Mesenchymal stem cell (in vitro differentiated cells and primary cell): ENCODE results near the gene NOP9.

Experiments
- DNase-seq: peaks from one replicate; pipeline ENCODE4 v3.0.0-alpha.2; 2013
- H2AFZ ChIP-seq: one replicate; pipeline ENCODE4 v1.6.1; 2013; ENCODE audit warnings: low read depth, mild to moderate bottlenecking, control low read depth, inconsistent platforms, low read length, moderate library complexity
- H2AK5ac ChIP-seq: 2 replicates; pipeline ENCODE4 v1.6.1; 2013; ENCODE audit warnings: low read length, moderate library complexity, mild to moderate bottlenecking, inconsistent platforms; ENCODE audit not compliant: severe bottlenecking
- H2BK120ac ChIP-seq: one replicate; pipeline ENCODE4 v1.6.1; 2013; ENCODE audit warnings: low read depth, mild to moderate bottlenecking, inconsistent platforms, low read length, moderate library complexity
- H2BK12ac ChIP-seq, 2 experiments: one replicate each; pipeline ENCODE4 v1.6.1; 2013; ENCODE audit warnings: inconsistent platforms in 2 of 2, low read length in 2 of 2, mild to moderate bottlenecking in 2 of 2, moderate library complexity in 2 of 2, control low read depth in 1 of 2
- H2BK15ac ChIP-seq: one replicate; pipeline ENCODE4 v1.6.1; 2013; ENCODE audit warnings: mild to moderate bottlenecking, low read depth, inconsistent platforms; ENCODE audit not compliant: poor library complexity, severe bottlenecking
- H2BK5ac ChIP-seq: 2 replicates; pipeline ENCODE4 v1.6.1; 2013; ENCODE audit warnings: low read depth, mild to moderate bottlenecking, low read length, control low read depth, inconsistent platforms; ENCODE audit not compliant: poor library complexity, severe bottlenecking
- H3K14ac ChIP-seq, 2 experiments: one replicate each; pipeline ENCODE4 v1.6.1; 2013; ENCODE audit warnings: inconsistent platforms in 2 of 2, low read length in 2 of 2, control low read depth in 1 of 2, mild to moderate bottlenecking in 1 of 2, moderate library complexity in 1 of 2
- H3K18ac ChIP-seq, 2 experiments: one replicate each; pipeline ENCODE4 v1.6.1; 2013; ENCODE audit warnings: inconsistent platforms in 2 of 2, low read length in 2 of 2, control low read depth in 1 of 2, low read depth in 1 of 2, mild to moderate bottlenecking in 1 of 2
- H3K23ac ChIP-seq, 2 experiments: one replicate each; pipeline ENCODE4 v1.6.1; 2013; ENCODE audit warnings: inconsistent platforms in 2 of 2, low read length in 2 of 2, mild to moderate bottlenecking in 2 of 2, moderate library complexity in 2 of 2, control low read depth in 1 of 2
- H3K27ac ChIP-seq: 2 replicates; pipeline ENCODE4 v1.5.1; 2013; ENCODE audit warnings: mild to moderate bottlenecking, moderate library complexity, low read length, control low read depth, inconsistent platforms; ENCODE audit not compliant: poor library complexity, severe bottlenecking
- H3K27me3 ChIP-seq, 2 experiments: 2 replicates each; pipeline versions ENCODE4 v1.6.1 to v1.7.0; 2013; ENCODE audit warnings: low read length in 2 of 2, mild to moderate bottlenecking in 2 of 2, moderate library complexity in 2 of 2, control low read depth in 1 of 2, inconsistent platforms in 1 of 2; ENCODE audit not compliant: control insufficient read depth in 1 of 2, insufficient read depth in 1 of 2
- H3K36me3 ChIP-seq, 2 experiments: 2 replicates each; pipeline versions ENCODE4 v1.6.1 to v1.7.0; 2013; ENCODE audit warnings: low read length in 2 of 2, control low read depth in 1 of 2, inconsistent platforms in 1 of 2, low read depth in 1 of 2, mild to moderate bottlenecking in 1 of 2; ENCODE audit not compliant: insufficient read depth in 2 of 2, control insufficient read depth in 1 of 2
- H3K4ac ChIP-seq, 2 experiments: one replicate each; pipeline ENCODE4 v1.6.1; 2013; ENCODE audit warnings: inconsistent platforms in 2 of 2, low read length in 2 of 2, mild to moderate bottlenecking in 2 of 2, moderate library complexity in 2 of 2, control low read depth in 1 of 2, low read depth in 1 of 2
- H3K4me1 ChIP-seq: 2 replicates; pipeline ENCODE4 v1.6.1; 2013; ENCODE audit warnings: low read depth, low read length, control low read depth; ENCODE audit not compliant: control insufficient read depth, insufficient read depth
- H3K4me2 ChIP-seq: 2 replicates; pipeline ENCODE4 v1.6.1; 2013; ENCODE audit warnings: low read length, mild to moderate bottlenecking, inconsistent platforms; ENCODE audit not compliant: poor library complexity, severe bottlenecking
- H3K4me3 ChIP-seq, 2 experiments: 2 replicates each; pipeline versions ENCODE4 v1.5.1 to v1.7.0; 2013; ENCODE audit warnings: low read length in 2 of 2, mild to moderate bottlenecking in 2 of 2, control low read depth in 1 of 2, low read depth in 1 of 2; ENCODE audit not compliant: insufficient read depth in 1 of 2
- H3K79me1 ChIP-seq: replicated peaks from 2 replicates; pipeline ENCODE4 v1.6.1; 2013; ENCODE audit warnings: mild to moderate bottlenecking, control low read depth, low read length, inconsistent platforms; ENCODE audit not compliant: poor library complexity, severe bottlenecking
- H3K9ac ChIP-seq: 2 replicates; pipeline ENCODE4 v1.7.0; 2013; ENCODE audit warnings: mild to moderate bottlenecking, low read length, moderate library complexity
- H3K9me3 ChIP-seq: 2 replicates; pipeline ENCODE4 v1.7.0; 2013; ENCODE audit warnings: mild to moderate bottlenecking, low read length; ENCODE audit not compliant: control insufficient read depth
- H4K8ac ChIP-seq: one replicate; pipeline ENCODE4 v1.6.1; 2013; ENCODE audit warnings: inconsistent platforms, mild to moderate bottlenecking, low read length, moderate library complexity
- H4K91ac ChIP-seq: one replicate; pipeline ENCODE4 v1.6.1; 2013; ENCODE audit warnings: mild to moderate bottlenecking, low read length, inconsistent platforms
- whole genome bisulfite sequencing: methylation state at CpG from one replicate; pipeline ENCODE4 v1.1.7; 2013; ENCODE audit warnings: mixed read lengths; 5-methylcytosine and 5-hydroxymethylcytosine counted together

Gene NOP9

GRCh38 chr14:24331731-24332267 lies 32.1 kb downstream of the NOP9 start:
- no peak overlapping the region for H3K4me3 ChIP-seq
- no peak overlapping the region for H3K14ac ChIP-seq
- 73% methylated on average over 26 of the region's 26 CpGs for WGBS
- H3K36me3 ChIP-seq: peaks cover 0 to 3% of the 10 kb centered on the region in 2 experiments
- no peak overlapping the region for H2BK5ac ChIP-seq
- DNase-seq: no peak
- H3K4ac ChIP-seq: peak overlapping the region in 1 of 2 experiments; percentile 1
- H3K79me1 ChIP-seq: no peaks in the 10 kb centered on the region
- no peak overlapping the region for H4K91ac ChIP-seq
- no peak overlapping the region for H3K9ac ChIP-seq
- H3K27me3 ChIP-seq: peaks cover 13 to 28% of the 10 kb centered on the region in 2 experiments
- peaks cover 31% of the 10 kb centered on the region for H3K4me1 ChIP-seq
- H2BK15ac ChIP-seq: no peak overlapping the region
- H3K18ac ChIP-seq: no peak overlapping the region
- H4K8ac ChIP-seq: no peak overlapping the region
- no peak overlapping the region for H3K27ac ChIP-seq
- no peak overlapping the region for H2AK5ac ChIP-seq
- H2BK120ac ChIP-seq: no peak overlapping the region
- H3K23ac ChIP-seq: no peak overlapping the region
- H2BK12ac ChIP-seq: no peak overlapping the region
- no peaks in the 10 kb centered on the region for H3K9me3 ChIP-seq
- H2AFZ ChIP-seq: no peak overlapping the region
- H3K4me2 ChIP-seq: no peak overlapping the region

GRCh38 chr14:24332268-24332993 lies 32.8 kb downstream of the NOP9 start:
- peak overlapping the region in 1 of 2 experiments; percentile 80 for H2BK12ac ChIP-seq
- H2AK5ac ChIP-seq: no peak overlapping the region
- peaks cover 13 to 33% of the 10 kb centered on the region in 2 experiments for H3K27me3 ChIP-seq
- peak overlapping the region in 1 of 2 experiments; percentile 50 for H3K14ac ChIP-seq
- peak overlapping the region; percentile 20 to 64 for H3K4me3 ChIP-seq
- H3K4ac ChIP-seq: peak overlapping the region; percentile 64 to 74
- peak overlapping the region; percentile 39 for H3K9ac ChIP-seq
- H3K9me3 ChIP-seq: no peaks in the 10 kb centered on the region
- H3K23ac ChIP-seq: peak overlapping the region in 1 of 2 experiments; percentile 34
- H4K8ac ChIP-seq: peak overlapping the region; percentile 91
- peak overlapping the region; percentile 30 to 92 for H3K18ac ChIP-seq
- peak; percentile 75 for DNase-seq
- peak overlapping the region; percentile 46 for H2AFZ ChIP-seq
- peak overlapping the region; percentile 60 for H3K4me2 ChIP-seq
- 7% methylated on average over 56 of the region's 56 CpGs for WGBS
- H3K27ac ChIP-seq: no peak overlapping the region
- H2BK120ac ChIP-seq: no peak overlapping the region
- H2BK5ac ChIP-seq: no peak overlapping the region
- no peak overlapping the region for H2BK15ac ChIP-seq
- H3K36me3 ChIP-seq: peaks cover 0 to 9% of the 10 kb centered on the region in 2 experiments
- peak overlapping the region; percentile 56 for H4K91ac ChIP-seq
- H3K79me1 ChIP-seq: no peaks in the 10 kb centered on the region
- H3K4me1 ChIP-seq: peaks cover 31% of the 10 kb centered on the region

GRCh38 chr14:24334431-24335291 lies 35.0 kb downstream of the NOP9 start, which contains the start of gene ADCY4:
Gene ADCY4 (minus strand): TSS chr14:24335071. CDS start chr14:24334652, 419 bp downstream.
- peak; percentile 34 for DNase-seq
- Histone ChIP-seq H2BK15ac (peak within 1 kb of the TSS; percentile 70), H3K4me2 (peak within 1 kb of the TSS; percentile 66), H3K36me3 (peaks cover 4 to 18% of the 10 kb centered on the region in 2 experiments), H3K23ac (peak within 1 kb of the TSS in 1 of 2 experiments; percentile 94), H3K18ac (peak within 1 kb of the TSS; percentile 44 to 52), H3K4me3 (peak within 1 kb of the TSS; percentile 20 to 76), H4K8ac (peak within 1 kb of the TSS; percentile 73), H3K4ac (peak within 1 kb of the TSS in 1 of 2 experiments; percentile 25), H2BK120ac (no peak within 1 kb of the TSS), H2BK12ac (peak within 1 kb of the TSS; percentile 23 to 54), H2AFZ (peak within 1 kb of the TSS; percentile 60), H3K14ac (peak within 1 kb of the TSS in 1 of 2 experiments; percentile 94), H3K9me3 (no peaks in the 10 kb centered on the region), H2BK5ac (no peak within 1 kb of the TSS), H4K91ac (peak within 1 kb of the TSS; percentile 62), H3K27me3 (peaks cover 29 to 53% of the 10 kb centered on the region in 2 experiments), H3K27ac (no peak within 1 kb of the TSS), H2AK5ac (no peak within 1 kb of the TSS), H3K4me1 (peaks cover 41% of the 10 kb centered on the region), H3K79me1 (no peaks in the 10 kb centered on the region), H3K9ac (peak within 1 kb of the TSS; percentile 78)
- WGBS: 5% methylated on average over 50 of the region's 65 CpGs
